GM19035 (cell line): ENCODE measurements around the gene C16orf92.

ENCODE experiments used
- ATAC-seq: cut with Tn5 transposase; IDR thresholded peaks from one replicate; pipeline ENCODE4 v1.9.1; 2021; ENCODE audit not compliant: unreplicated experiment

Gene C16orf92

GRCh38 chr16:30053376-30054015 is 30.5 kb downstream of the C16orf92 start:
- ATAC-seq, result no peak

GRCh38 chr16:30054451-30054850 is 31.5 kb downstream of the C16orf92 start:
- ATAC-seq, result no peak

- no peak for ATAC-seq
Observed at GRCh38 chr16:30054959-30055553, 32.1 kb downstream of the C16orf92 start.

GRCh38 chr16:30060346-30060745 is 37.3 kb downstream of the C16orf92 start:
- no peak for ATAC-seq

- no peak for ATAC-seq
Observed at GRCh38 chr16:30060836-30061554, 38.0 kb downstream of the C16orf92 start.

GRCh38 chr16:30063278-30063892 is 40.4 kb downstream of the C16orf92 start:
- no peak for ATAC-seq

- no peak for ATAC-seq
Observed at GRCh38 chr16:30063893-30064728, 41.1 kb downstream of the C16orf92 start.

GRCh38 chr16:30064729-30065101 is 41.7 kb downstream of the C16orf92 start:
- peak; percentile 2 for ATAC-seq

GRCh38 chr16:30065102-30065942 is 42.3 kb downstream of the C16orf92 start, which contains the start of gene ALDOA:
Gene ALDOA, plus strand, starts transcription at chr16:30065760. Its CDS starts 1,138 bp downstream, at chr16:30066898.
- peak; percentile 79 for ATAC-seq

GRCh38 chr16:30065943-30066760 is 43.2 kb downstream of the C16orf92 start:
- no peak for ATAC-seq

GRCh38 chr16:30066761-30067583 is 44.0 kb downstream of the C16orf92 start:
- ATAC-seq, result no peak

- no peak for ATAC-seq
Observed at GRCh38 chr16:30067584-30067916, 44.6 kb downstream of the C16orf92 start.

GRCh38 chr16:30068333-30068732 is 45.3 kb downstream of the C16orf92 start:
- ATAC-seq, result no peak

- no peak for ATAC-seq
Observed at GRCh38 chr16:30068750-30069610, 46.0 kb downstream of the C16orf92 start.

GRCh38 chr16:30069611-30070462 is 46.8 kb downstream of the C16orf92 start:
- no peak for ATAC-seq

GRCh38 chr16:30070490-30070889 is 47.5 kb downstream of the C16orf92 start:
- no peak for ATAC-seq
